ENCODE measurements around the gene MISP3. TPM values are rescaled to one million over a fixed set of nuclear protein-coding genes. Genes with fewer than 3 reads are reported as not detected.

The MISP3 gene
- total and polyA plus RNA-seq, 9 of the 15 experiments (the other 6 are each of a cell fraction or from before 2014, with no cell fraction given) = 0.25 to 5.6 (median 1.6) TPM

GRCh38 chr19:14078411-14078810, 5.8 kb downstream of the MISP3 start:
- FAIRE-seq (no peak), ATAC-seq (no peak), DNase-seq (ENCODE audit: extremely low read depth in 1 of 4, low spot score in 3 of 4) (no peak)
- no peak for TF ChIP-seq KLF10 (CRISPR knock-in tag; IDR thresholded peaks at IDR 0.05)
- TF ChIP-seq PATZ1 (CRISPR knock-in tag; IDR thresholded peaks at IDR 0.05; ENCODE audit: borderline replicate concordance) = no peak
- TF ChIP-seq HMBOX1 (IDR thresholded peaks at IDR 0.05) = no peak
- no peak for TF ChIP-seq ZNF316 (IDR thresholded peaks at IDR 0.05)
- TF ChIP-seq ZBTB9 (CRISPR knock-in tag; IDR thresholded peaks at IDR 0.05) = no peak
- TF ChIP-seq RHOXF2B (CRISPR knock-in tag; conservative IDR thresholded peaks at IDR 0.05) = no peak
- TF ChIP-seq MED1 (CRISPR knock-in tag; IDR thresholded peaks at IDR 0.05; ENCODE audit: borderline replicate concordance) = no peak
- no peak for TF ChIP-seq ATF1 (CRISPR knock-in tag; IDR thresholded peaks at IDR 0.05)
- no peak for TF ChIP-seq ATF1 (tag; IDR thresholded peaks at IDR 0.05)
- TF ChIP-seq ZBTB33 (CRISPR knock-in tag; IDR thresholded peaks at IDR 0.05) = no peak
- TF ChIP-seq STAT6 (CRISPR knock-in tag; IDR thresholded peaks at IDR 0.05) = no peak
- no peak for TF ChIP-seq RBM25 (IDR thresholded peaks at IDR 0.05; ENCODE audit: low read depth, low read length, severe bottlenecking)
- in situ Hi-C loops (cut with MboI) = no loop called here
- H3K9me3 ChIP-seq (replicated peaks; ENCODE audit: control insufficient read depth, insufficient read depth, low read depth, low read length) = no peaks in the 10 kb centered on the region
- H2AFZ ChIP-seq (ENCODE audit: low read depth, low read length) = no peak overlapping the region
- H3K4me2 ChIP-seq (ENCODE audit: insufficient read depth, low read length) = no peak overlapping the region
- H3K4me1 ChIP-seq (replicated peaks in 1 of 2; ENCODE audit: control insufficient read depth in 2 of 2, insufficient read depth in 2 of 2, low read length in 2 of 2) = peaks cover 13 to 42% of the 10 kb centered on the region in 2 experiments; a peak in 4 of 5 replicates
- WGBS (ENCODE audit: insufficient coverage, low coverage, missing lambda C conversion rate) = 50% methylated on average over 2 of the region's 2 CpGs
- intact Hi-C loops (cut with micrococcal nuclease) = no loop called here
- H3K36me3 ChIP-seq (ENCODE audit: control insufficient read depth, insufficient read depth, low read length) = peaks cover 3% of the 10 kb centered on the region; the same call in 1 of the 3 replicates
- no peaks in the 10 kb centered on the region for H3K27me3 ChIP-seq (ENCODE audit: control insufficient read depth in 2 of 2, insufficient read depth in 2 of 2, low read length in 2 of 2)
- BruUV-seq (replicated peaks) = no TSS peak
- peaks cover 26% of the 10 kb centered on the region for H3K79me2 ChIP-seq (ENCODE audit: control insufficient read depth, insufficient read depth, low read length)
- ChIA-PET CTCF (ENCODE audit: low intra/inter-chr PET ratio) (no interaction called here), POLR2A (no interaction called here)
- H3K27ac ChIP-seq (ENCODE audit: extremely low read depth, low read depth, low read length) = no peak overlapping the region
- H4K20me1 ChIP-seq (replicated peaks; ENCODE audit: control insufficient read depth, insufficient read depth, low read length) = no peaks in the 10 kb centered on the region
- H3K4me3 ChIP-seq = no peak overlapping the region
- H3K9me1 ChIP-seq (ENCODE audit: control insufficient read depth, insufficient read depth, low read length) = no peaks in the 10 kb centered on the region
- H3K9ac ChIP-seq (ENCODE audit: insufficient read depth in 1 of 2, low read depth in 2 of 2, low read length in 2 of 2) = no peak overlapping the region
